Gastrocnemius medialis (tissue), 4 donors: ENCODE results near the gene COLQ. TPM values are rescaled to one million over a fixed set of nuclear protein-coding genes. Genes with fewer than 3 reads are reported as not detected.

Experiments
- ATAC-seq, 2 donors: fragments of 150-250 bp; one replicate each; pipeline ENCODE4 v1.9.1; 2016
- DNase-seq, 2 donors: peaks; one replicate each; pipeline ENCODE4 v3.0.0-alpha.2; 2019
- H3K27ac ChIP-seq, 4 donors: fragments of 200-600 bp; sonication (generic); 1 replicate in 1 of 4; 2 replicates in 3 of 4; pipeline ENCODE4 v1.5.1; 2016 to 2018; ENCODE audit warnings: mild to moderate bottlenecking in 2 of 4, moderate library complexity in 1 of 4
- H3K27me3 ChIP-seq, 3 donors: fragments of 200-600 bp; sonication (generic) in 2 of 3; 1 replicate in 1 of 3; 2 replicates in 2 of 3; pipeline versions ENCODE4 v1.5.1 to v1.6.0; 2016 to 2019; ENCODE audit warnings: mild to moderate bottlenecking in 1 of 3, moderate library complexity in 1 of 3
- H3K36me3 ChIP-seq, 2 donors: fragments of 200-600 bp; sonication (generic) in 1 of 2; one replicate each; pipeline ENCODE4 v1.5.1; 2017 to 2018
- H3K4me1 ChIP-seq, 2 donors: fragments of 200-600 bp; sonication (generic) in 1 of 2; one replicate each; pipeline ENCODE4 v1.5.1; 2016 to 2017; ENCODE audit warnings: mild to moderate bottlenecking in 2 of 2
- H3K4me3 ChIP-seq, 4 donors: fragments of 200-600 bp; sonication (generic) in 3 of 4; 1 replicate in 1 of 4; 2 replicates in 3 of 4; pipeline ENCODE4 v1.5.1; 2016 to 2019; ENCODE audit warnings: mild to moderate bottlenecking in 2 of 4
- H3K9me3 ChIP-seq, 3 donors: fragments of 200-600 bp; sonication (generic) in 2 of 3; 1 replicate in 1 of 3; 2 replicates in 2 of 3; pipeline ENCODE4 v1.5.1; 2016 to 2019
- POLR2A ChIP-seq, 2 donors: fragments of 450-650 bp; IDR thresholded peaks; one replicate each; pipeline ENCODE4 v1.6.1; 2017; ENCODE audit warnings: antibody characterized with exemption in 2 of 2, mild to moderate bottlenecking in 2 of 2, moderate library complexity in 2 of 2
- in situ Hi-C, 4 donors: fragments of 200-750 bp; cut with MboI; loops; one replicate each; pipeline versions ENCODE4 v1.15.0 to v1.8.0; 2017; ENCODE audit warnings: low sequenced_read_pairs in 4 of 4
- intact Hi-C: fragments of 100-400 bp; cut with DNase I; formaldehyde crosslinking; loops from one replicate; pipeline ENCODE4 v1.15.1; 2023; ENCODE audit warnings: low total_unique reads
- total RNA-seq, 4 donors: library from RNA; depleted of rRNA; stranded (reverse); fragments of >200 nt; gene quantifications; one replicate each; pipeline versions ENCODE4 v1.1.0 to v1.2.3, GENCODE V29; 2016
- TF ChIP-seq, protein P1 (sequence below), 5 experiments: fragments of 450-650 bp in 3 of 5; fragments of 200-600 bp in 2 of 5; sonication (generic) in 2 of 5; IDR thresholded peaks in 4 of 5; conservative IDR thresholded peaks in 1 of 5; 1 replicate in 4 of 5; 2 replicates in 1 of 5; pipeline ENCODE4 v1.5.1; 2016 to 2019; ENCODE audit warnings: antibody characterized with exemption in 5 of 5, mild to moderate bottlenecking in 3 of 5, moderate library complexity in 3 of 5

COLQ gene
- total RNA-seq, 4 donors from 2014 or later, result 2.8 to 4.7 (median 3.0) TPM

DNA sequence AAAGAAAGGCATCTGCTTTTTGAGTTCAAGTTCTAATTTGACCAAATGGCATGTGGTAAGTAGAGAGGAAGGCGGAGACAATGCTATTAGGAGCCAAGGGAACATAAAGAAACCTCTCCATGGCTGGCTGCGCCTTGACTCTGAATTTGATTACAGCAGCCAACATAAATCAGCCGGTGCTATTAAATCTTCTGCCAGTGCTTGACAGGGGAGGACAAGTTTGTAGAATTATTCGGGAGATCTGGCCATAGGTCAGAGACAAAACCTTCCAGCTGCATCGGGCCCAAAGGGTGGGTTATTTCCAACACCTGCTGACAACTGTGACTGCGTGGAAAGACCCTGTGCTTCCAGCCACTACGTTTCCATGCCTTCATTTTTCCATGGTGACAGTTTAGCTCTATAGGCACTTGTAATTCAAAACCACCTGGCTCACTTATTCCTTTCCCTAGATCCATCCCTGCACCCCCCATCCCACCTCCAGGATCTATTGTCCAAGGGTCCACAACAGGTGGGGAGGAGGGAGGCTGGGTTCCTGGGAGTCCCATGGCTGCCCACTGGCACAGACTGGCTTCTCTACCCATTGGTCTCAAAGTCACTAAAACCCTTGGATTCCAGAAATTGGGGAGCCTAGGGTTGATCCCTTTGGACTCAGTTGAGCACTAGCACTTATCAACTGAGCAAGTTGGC is 15.9 kb downstream of the COLQ start:
- H3K27ac ChIP-seq, result peak overlapping the region; percentile 27 to 64 (median 42)
- in situ Hi-C loops (no loop called here), intact Hi-C loops (loop anchor here (1.0 to 2.0 kb wide), 2 partner anchors 37 to 78 kb away; partner anchors contain the start of genes EAF1 and METTL6)
- TF ChIP-seq POLR2A (IDR thresholded peaks at IDR 0.05), result no peak
- TF ChIP-seq, protein P1, sequence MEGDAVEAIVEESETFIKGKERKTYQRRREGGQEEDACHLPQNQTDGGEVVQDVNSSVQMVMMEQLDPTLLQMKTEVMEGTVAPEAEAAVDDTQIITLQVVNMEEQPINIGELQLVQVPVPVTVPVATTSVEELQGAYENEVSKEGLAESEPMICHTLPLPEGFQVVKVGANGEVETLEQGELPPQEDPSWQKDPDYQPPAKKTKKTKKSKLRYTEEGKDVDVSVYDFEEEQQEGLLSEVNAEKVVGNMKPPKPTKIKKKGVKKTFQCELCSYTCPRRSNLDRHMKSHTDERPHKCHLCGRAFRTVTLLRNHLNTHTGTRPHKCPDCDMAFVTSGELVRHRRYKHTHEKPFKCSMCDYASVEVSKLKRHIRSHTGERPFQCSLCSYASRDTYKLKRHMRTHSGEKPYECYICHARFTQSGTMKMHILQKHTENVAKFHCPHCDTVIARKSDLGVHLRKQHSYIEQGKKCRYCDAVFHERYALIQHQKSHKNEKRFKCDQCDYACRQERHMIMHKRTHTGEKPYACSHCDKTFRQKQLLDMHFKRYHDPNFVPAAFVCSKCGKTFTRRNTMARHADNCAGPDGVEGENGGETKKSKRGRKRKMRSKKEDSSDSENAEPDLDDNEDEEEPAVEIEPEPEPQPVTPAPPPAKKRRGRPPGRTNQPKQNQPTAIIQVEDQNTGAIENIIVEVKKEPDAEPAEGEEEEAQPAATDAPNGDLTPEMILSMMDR (IDR thresholded peaks at IDR 0.05 in 4 of 5, conservative IDR thresholded peaks at IDR 0.05 in 1 of 5), result no peak
- H3K4me3 ChIP-seq, result no peak overlapping the region
- no peaks in the 10 kb centered on the region for H3K27me3 ChIP-seq
- ATAC-seq (peak; percentile 34 to 51), DNase-seq (no peak)
- H3K9me3 ChIP-seq, result no peaks in the 10 kb centered on the region
- H3K4me1 ChIP-seq, result peaks cover 26 to 27% of the 10 kb centered on the region in 2 donors
- H3K36me3 ChIP-seq, result no peaks in the 10 kb centered on the region

DNA sequence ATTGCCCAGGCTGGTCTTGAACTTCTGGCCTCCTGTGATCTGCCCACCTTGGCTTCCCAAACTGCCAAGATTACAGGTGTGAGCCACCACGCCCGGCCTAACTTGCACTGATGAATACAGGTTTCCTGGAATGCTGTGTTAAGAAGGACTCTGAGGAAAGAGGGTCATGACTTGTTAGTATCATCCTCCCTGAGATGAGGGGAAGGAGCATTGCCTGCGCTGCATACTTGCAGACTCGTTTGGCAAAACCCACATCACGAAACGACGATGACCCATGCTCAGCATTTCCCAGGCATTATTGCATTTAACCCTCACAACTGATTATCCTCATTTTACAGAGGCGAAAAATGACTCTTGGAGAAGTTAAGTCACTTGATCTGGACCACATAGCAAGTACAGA is 18.9 kb downstream of the COLQ start:
- Histone ChIP-seq H3K9me3 (no peaks in the 10 kb centered on the region), H3K36me3 (no peaks in the 10 kb centered on the region), H3K27ac (no peak overlapping the region), H3K4me3 (no peak overlapping the region), H3K27me3 (no peaks in the 10 kb centered on the region), H3K4me1 (peaks cover 55 to 56% of the 10 kb centered on the region in 2 donors)
- DNase-seq, result no peak
- intact Hi-C loops (no loop called here), in situ Hi-C loops (no loop called here)
- no peak for TF ChIP-seq POLR2A (IDR thresholded peaks at IDR 0.05)
- TF ChIP-seq, protein P1 (IDR thresholded peaks at IDR 0.05 in 4 of 5, conservative IDR thresholded peaks at IDR 0.05 in 1 of 5), result no peak
- no peak for ATAC-seq

- TF ChIP-seq POLR2A (IDR thresholded peaks at IDR 0.05), result no peak
- TF ChIP-seq, protein P1 (IDR thresholded peaks at IDR 0.05 in 4 of 5, conservative IDR thresholded peaks at IDR 0.05 in 1 of 5), result no peak
- H3K9me3 ChIP-seq, result no peaks in the 10 kb centered on the region
- no peaks in the 10 kb centered on the region for H3K36me3 ChIP-seq
- intact Hi-C loops (no loop called here), in situ Hi-C loops (no loop called here)
- peaks cover 69 to 71% of the 10 kb centered on the region in 2 donors for H3K4me1 ChIP-seq
- peak overlapping the region; percentile 81 to 88 (median 85) for H3K27ac ChIP-seq
- H3K27me3 ChIP-seq, result no peaks in the 10 kb centered on the region
- ATAC-seq (no peak), DNase-seq (no peak)
- H3K4me3 ChIP-seq, result no peak overlapping the region
These were observed 20.4 kb downstream of the COLQ start for GRCh38 chr3:15501126-15501525.

DNA sequence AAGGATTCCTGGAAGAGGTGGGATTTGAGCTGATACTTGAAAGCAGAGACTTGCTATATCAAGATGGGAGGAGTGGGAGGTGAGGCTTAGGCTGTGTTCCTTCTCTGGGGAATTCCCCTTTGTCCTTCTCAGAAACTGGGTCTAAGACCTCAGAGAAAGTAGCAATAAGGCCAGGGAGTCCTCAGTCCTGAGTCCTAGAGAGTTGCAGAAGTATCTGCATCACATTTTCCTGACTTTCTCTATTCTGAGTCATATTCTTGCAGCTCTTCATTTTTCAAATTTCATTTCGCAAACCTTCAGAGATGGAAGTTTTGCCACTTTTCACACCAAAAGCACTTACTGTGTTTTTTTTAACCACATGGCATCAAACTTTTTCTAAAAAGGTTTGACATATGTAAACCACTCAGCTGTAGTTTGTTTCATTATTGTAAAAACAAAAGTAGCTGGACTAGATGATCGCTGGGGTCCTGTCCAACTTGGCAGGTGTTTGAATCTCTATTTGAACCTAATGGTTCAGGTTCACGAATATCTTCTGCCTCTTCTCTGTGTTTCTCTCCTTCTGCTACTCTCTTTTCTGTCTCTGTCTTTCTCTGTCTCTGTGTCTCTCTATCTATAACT is 21.3 kb downstream of the COLQ start:
- intact Hi-C loops (no loop called here), in situ Hi-C loops (no loop called here)
- H3K27ac ChIP-seq, result peak overlapping the region; percentile 81 to 88 (median 85)
- peaks cover 72% of the 10 kb centered on the region in 2 donors for H3K4me1 ChIP-seq
- no peak for DNase-seq
- no peaks in the 10 kb centered on the region for H3K9me3 ChIP-seq
- H3K27me3 ChIP-seq, result no peaks in the 10 kb centered on the region
- ATAC-seq, result no peak
- H3K36me3 ChIP-seq, result no peaks in the 10 kb centered on the region
- H3K4me3 ChIP-seq, result no peak overlapping the region
- TF ChIP-seq, protein P1 (IDR thresholded peaks at IDR 0.05 in 4 of 5, conservative IDR thresholded peaks at IDR 0.05 in 1 of 5), result no peak
